NCI-H460 (cell line): Measurements from ENCODE around the gene RGL1. TPM values are rescaled to one million over a fixed set of nuclear protein-coding genes. Genes with fewer than 3 reads are reported as not detected.

Experiments used
- DNase-seq: peaks from one replicate; pipeline ENCODE4 v3.0.0-alpha.2; 2016; ENCODE audit warnings: low read depth; ENCODE audit errors: extremely low read depth
- total RNA-seq: library from RNA; depleted of rRNA; stranded (reverse); fragments of >200 nt; shearing (Covaris generic); gene quantifications from 2 replicates; pipeline ENCODE4 v1.2.3, GENCODE V29; 2014

Gene RGL1
- total RNA-seq, 1 experiment from 2014 or later, result 1.5 TPM

DNA sequence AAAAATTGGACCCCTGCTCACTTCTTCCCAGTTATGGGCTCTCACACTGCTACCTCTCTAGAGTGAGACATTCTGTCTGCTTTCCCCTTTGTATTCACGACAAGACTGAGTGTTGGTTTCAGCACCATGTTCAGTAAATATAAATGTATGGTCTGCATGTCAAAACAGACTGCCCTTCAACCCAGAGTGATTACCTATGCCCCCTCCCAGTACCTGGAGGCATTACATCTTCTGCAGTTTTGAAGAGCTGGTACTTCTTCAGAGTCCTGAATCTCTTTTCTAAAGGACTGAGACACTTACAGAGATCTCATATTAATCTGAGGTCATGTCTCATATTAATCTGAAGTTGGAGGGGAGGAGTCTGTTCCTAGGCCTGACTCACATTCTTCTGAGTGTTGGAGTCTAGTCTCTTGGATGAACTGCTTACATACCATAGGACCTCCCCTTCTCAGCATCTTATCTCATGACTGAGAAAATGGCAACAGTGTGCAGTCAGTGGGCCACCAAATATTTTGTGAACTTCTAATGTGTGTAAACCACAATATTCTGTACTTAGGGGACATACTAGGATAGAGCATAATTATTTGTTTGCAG, 80.3 kb downstream of the RGL1 start:
- no peak for DNase-seq

DNA sequence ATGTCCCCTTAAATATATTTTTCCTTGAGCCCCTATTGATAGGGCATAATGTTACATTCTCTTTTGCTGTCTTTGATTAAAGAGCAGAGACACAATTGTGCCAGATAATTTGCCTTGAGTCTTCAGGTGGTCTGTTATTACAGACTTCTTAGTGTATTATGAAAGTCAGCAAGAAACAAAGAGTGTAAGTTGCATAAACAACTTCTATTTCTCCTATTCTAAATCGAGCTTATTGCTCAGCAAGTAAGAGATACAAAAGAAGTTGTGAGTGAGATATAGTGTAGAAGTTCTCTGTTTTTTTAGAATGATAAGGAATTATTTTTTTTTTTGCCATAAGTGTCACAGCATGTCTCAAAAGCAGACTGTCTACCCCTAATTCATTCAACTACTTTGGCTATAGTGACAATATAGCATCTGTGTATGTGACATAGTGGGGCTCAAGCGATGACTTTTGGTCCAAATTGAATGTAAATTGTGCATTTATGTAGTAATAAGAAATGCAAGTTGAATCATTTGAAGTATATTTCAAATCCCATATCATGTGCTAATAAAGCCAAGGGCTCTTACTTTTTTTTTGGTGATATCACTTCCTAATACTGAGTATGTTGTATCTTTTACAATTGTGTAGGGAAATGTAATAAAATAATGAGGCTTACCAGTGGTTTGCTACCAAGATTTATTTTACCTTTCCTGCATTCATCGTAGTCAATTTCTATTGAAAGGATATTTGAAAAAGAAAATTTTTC, 81.3 kb downstream of the RGL1 start:
- DNase-seq, result no peak

DNA sequence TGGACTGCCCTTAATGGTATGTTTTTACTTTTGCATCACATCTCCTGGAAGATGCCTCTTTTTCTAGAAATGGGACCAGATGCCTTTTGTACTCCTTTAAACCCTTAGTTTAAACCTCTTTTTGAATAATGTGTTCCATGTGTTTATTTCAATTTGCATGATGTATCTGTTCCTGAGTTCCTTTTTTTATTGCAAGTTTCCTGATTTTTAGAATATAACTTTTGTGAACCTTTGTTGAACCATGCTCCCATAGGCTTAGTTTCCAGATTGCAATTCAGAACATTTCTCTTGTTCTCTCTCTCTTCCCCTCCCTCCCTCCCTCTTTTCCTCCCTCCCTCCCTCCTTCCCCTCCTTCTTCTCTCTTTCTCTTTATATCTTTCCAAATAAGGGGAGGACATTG, 81.9 kb downstream of the RGL1 start:
- no peak for DNase-seq

DNA sequence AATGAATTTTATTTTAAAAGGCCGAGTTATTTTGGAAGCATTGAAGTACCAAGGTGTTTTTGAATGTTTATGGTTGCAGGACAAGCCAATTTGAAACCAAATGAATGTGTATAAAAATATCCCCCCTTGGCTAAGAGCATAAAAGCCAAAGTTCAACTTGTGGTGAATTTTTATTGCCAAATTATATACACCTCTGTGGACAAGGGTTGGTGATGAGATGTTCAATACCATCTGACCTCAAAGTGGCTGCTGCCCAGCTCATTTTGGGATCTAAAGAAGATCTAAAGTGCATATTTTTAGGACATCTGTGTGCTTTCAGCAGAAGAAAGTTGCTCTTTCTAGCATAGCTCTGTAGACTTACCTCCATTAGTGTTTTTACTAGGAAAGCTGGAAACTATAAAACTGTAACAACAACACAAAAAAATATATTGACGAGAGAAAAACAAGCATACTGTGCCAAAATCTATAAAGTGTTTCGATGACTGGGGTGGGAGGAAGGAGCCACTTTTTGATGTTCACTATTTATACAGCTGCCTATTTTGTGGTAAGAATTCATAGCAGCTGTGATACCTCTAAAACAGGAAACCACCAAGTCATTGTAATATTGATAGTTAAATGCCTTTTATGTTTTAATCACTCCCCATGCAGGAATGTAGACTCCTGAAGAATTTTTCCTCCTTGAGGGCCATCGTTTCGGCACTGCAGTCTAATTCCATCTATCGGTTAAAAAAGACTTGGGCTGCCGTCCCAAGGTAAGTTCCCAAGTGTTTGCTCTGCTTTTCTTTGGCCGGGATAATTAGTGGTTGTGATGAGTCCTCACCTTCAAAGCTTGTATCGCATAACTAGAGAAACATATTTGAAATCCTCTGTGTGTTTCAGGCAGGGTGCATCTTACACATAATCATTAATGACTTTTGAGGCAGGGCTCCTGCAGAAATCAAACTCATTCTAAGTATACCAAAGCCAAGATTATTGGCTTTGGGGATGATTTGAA, 83.2 kb downstream of the RGL1 start:
- DNase-seq, result no peak

DNA sequence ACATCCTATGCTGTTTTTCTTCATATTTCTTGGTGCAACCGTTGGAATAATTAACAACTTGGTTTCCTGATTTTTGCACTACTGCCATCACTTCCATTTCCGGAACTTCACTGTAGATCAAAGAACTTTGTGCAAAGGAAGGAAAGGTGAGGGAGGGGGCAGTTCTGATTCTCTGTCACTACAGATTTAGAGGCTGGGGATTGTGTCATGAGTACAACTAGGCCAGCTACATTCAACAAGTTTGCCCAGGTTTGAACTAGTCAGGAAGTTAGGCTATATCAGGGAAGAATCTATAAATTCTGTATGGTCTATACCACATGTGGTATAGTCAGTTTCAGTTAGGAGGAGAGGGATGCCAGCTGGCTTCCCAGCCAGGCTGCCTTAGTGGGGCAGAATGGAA, 84.2 kb downstream of the RGL1 start:
- DNase-seq, result no peak

DNA sequence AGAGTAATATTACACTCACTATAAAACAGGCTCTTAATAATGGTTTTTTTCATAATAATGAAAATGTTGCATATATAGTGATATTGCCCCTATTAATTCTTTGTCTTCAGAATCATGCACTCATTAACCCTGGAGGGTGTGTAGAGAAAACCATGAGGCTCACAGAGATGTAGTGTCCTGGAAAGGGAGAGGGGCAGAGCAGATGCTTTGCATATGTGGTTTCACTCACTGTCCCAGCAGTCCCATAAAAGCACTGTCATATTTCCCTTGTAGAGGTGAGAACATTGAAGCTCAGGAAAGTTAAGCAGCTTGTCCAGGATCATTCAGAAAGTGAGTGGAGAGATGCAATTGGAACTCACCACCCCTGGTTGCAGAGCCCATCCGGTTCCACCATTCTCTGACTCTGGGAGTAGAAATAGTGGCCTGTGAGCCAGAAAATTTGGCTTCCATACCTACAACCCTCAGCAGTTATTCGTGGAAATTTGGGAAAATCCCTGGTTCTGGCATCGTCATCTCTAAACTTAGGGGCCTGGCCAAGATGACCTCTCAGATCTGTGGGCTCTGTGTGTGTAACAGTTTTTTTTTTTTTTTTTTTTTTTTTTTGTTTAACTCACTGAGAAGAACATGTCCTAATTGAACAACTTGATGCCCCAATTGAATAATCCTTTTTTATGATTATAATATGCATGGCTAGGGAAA, 86.4 kb downstream of the RGL1 start:
- no peak for DNase-seq

DNA sequence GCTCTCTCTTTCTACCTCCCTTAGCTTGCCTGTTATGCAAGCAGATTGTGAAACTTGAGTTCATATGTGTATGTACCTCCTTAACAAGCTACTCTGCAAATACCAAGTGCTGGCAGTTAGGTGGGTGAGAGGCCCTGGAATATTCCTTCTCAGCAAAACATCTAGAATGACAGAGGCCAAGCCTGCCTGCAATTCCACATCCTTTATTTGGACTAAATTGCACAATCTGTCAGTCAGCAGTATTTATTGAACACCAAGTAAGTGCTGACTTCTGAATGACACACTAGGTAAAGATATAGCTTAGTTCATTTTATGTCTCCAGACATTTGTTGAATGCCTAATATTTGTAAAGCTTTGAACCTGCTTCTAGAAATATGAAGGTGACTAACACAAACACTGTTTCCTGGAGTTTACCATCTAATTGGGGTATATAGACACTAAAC, 87.5 kb downstream of the RGL1 start:
- DNase-seq, result no peak

DNA sequence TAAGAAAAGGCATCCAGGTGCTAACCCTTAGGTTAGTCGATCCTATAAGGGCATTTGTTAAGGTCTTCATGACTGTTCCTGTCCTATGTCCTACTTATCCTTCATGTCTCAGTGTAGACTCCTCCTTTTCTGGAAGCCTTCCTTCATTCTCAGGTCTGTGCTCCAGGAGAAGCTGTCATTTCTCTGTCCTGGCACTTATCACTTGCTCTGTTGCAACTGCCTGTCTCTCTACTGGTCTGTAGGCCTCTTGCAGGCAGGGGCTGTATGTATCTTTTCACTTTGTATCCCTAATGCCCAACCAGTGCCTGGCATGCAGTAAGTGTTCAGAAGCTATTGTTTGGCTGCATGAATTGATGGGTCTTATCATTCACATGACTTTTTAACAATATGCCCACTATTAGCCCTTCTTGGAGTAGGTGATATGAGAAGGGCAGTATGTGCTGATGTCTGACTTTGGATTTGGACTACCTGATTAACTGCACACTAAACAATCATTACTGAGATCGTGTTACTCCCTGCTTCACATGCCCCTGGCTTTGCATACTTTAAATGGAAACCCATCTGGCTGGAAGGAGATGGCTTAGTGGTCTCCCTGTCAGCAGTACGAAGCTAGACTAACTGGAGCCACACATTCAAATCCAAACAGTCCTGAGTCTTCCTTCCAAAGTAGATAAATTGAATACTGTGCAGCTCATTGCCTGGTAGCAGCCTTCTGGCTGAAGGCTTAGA, 88.8 kb downstream of the RGL1 start:
- no peak for DNase-seq

DNA sequence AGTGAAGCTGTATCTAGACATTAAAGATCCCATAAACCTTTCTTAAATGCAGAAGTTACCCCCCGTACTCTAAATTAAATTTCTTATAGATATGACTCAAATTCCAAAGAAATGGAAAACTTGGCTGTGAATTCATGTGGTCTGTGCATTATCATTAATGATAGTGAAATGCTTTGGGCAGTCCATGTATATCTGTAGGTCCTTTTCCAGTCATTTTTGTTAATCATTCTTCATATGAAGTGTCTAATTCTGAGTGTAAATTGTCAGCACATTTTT, 89.3 kb downstream of the RGL1 start:
- DNase-seq, result no peak

DNA sequence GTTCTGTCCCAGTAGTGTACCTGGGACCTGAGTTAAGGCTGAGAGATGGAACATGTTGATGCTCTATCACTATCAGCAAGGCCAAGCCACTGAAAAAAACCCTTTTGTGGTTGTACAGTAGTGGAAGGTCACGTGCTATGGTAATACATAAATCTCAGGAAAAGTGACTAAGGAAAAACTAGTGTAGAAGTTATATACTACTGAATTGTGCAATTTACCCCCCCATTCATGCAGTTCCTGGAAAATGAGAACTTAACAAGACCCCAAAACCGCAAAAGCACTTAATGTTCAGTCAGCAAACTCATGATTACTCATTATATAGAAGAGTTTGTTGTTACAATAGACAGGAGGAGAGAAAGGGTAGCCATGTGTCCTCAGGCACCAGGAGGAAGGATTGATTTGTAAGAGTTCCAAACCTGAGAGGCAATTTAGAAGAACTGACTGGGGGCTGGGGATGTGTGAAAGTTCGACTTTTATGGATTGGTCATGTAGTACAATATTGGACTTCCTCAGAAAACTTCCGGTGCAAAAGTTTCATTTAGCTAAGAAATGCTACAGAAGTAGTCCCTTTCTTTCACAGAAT, 91.6 kb downstream of the RGL1 start:
- no peak for DNase-seq

DNA sequence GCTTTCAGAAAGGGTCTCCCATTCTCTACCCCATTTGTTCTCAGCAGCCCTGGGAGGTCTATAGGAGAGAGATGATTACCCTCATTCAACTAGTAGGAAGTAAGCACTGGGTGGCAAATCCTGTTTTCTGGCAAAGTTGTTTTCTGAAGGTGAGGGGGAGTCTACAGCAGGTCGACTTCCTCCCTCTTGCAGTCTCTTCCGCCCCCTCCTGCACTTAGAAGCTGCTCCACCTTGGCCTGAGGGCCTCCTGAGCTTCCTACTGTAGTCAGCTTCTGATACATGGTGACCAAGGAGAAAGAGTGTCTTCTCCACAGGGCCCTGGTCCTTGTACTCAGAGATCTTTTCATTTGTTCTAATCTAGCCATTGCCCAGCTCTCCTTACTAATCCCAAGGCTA, 93.1 kb downstream of the RGL1 start:
- DNase-seq, result no peak

DNA sequence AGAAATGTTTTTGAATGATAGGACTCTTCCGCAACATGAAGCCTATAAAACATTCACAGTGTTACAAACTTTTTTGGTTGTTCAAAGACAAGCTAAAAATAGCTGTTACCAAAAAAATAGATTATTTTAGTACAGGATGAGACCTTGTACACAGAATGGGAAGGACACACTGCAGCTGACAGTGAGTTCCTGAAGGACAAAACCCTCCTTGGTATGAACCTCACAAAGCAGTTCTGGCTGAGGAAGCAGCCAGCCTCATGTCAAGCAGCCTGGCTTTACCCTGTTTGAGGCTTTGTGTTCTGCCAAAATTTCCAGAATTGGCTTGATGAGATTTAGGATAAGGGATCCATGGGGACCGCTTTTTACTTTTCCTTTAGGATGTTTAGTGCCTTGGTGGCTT, 93.7 kb downstream of the RGL1 start:
- DNase-seq, result no peak

DNA sequence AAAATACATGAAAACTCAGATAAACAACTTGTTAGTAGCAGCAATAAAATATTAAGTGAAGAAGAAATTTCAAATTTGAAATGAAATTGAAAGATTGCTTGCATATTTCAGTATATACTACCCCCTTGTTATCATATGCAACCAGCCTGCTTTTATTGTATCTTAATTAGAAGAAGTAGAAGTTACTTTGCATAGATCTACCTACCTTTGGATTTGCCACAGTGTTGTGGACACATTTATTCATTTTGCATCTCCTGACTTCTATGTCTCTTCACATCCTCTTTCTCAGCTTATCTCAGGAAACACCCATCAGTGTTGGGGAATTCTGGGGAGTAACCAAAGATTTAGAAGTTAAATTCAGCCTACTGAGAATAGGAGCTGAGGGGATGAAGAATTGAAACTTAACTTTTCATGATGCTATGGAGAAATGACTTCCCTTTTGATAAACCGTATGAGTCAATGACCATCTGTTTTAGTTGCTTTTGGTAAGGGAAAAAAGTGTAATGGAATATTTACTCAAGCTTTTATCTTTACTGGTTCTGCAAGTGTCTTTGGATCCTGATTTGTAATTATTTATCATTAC, 96.9 kb downstream of the RGL1 start:
- no peak for DNase-seq

DNA sequence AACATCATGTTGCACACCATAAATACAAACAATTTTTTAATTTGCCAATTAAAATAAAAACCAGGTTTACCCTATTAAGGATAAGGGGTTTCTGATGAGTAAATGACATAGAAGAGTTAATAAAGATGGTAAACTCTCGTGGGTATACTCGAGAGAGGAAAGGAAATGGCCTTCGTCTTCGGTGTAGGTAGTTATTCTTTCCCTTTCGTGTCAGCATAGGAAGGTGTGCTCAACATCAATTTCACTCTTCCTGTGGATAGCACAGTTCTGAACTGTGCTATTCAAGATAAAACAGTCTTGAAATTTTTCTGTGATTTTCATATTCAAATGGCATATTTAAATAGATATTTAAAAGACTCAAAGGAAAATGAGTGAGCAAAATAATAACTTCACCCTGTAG, 98.2 kb downstream of the RGL1 start:
- DNase-seq, result no peak

DNA sequence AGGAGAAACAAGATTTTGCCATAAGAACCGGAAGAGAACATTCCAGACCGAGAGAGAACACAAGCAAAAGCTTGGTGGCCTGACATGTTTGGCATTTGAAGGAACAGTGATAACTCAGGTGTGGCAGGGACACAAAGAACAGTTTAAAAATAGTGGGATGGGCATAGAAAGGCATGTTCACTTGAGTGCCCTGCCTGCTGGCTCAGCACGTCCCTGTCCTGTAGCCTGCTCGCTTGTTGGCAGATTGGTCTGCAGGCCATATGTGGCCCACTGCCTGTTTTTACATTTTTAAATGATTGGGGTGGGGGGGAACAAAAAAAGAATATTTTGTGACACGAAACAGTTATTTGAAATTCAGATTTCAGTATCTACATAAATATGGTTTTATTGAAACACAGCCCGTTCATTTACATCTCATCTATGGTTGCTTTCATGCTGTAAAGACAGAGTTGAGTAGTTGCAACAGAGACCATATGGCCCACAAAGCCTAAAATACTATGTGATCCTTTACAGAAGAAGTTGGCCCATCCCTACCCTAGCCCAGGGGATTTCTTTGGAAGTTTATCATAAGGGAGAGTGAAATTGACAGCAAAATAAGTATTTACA, 100.7 kb downstream of the RGL1 start:
- no peak for DNase-seq

DNA sequence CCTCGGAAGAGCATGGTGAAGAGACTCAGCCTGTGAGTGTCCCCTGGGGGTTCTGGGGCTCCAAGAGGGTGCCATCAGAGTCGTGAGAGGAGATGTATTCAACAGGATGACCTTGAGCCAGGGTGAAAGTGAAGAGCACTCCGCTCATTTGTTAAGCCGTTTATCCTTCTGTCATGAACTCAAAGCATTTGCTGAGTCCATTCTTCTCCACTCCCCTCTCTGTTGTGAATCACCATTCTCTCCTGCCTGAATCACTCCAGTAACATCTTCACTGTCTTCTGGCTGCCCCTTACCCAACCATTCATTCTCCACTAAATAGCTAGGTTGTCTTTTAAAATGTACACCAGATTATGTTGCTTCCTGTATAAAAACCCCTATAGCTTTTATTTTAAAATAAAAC, 102.2 kb downstream of the RGL1 start:
- DNase-seq, result no peak

DNA sequence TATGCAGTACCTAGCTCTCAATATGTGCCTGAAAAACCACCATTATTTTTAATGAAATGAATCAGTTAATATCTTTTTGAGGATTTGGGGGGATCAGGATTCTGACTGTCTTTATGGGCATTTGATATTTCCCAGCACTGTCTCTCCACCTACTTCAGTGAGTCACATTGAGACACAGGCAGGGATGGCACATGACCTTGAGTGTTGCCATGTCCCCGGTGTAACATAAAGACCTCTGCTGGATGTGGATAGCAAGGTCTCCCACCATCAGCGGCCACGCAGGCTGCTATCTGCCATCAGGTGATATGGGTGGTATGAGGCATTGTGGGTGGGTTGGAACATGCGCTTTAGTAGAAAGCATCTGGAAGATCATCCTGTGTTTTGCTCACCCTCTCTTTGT, 103.2 kb downstream of the RGL1 start:
- no peak for DNase-seq

DNA sequence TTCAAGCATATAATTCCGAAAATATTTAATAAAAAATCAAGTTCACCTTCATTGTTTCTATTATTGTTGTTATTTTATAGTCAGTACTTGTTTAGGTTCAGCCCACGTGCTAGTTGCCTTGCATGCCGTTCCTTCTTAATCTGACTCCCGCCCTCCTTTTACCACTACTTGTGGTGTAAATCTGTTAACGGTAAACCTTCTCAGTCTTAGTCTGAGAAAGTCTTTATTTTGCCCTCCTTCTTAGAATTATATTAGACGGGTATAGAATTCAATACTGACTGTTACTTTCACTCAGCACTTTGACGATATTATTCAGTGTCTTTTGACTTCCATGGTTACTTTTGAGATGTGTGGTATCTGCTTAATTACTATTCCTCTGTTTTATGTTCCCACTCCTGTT, 104.8 kb downstream of the RGL1 start:
- no peak for DNase-seq

DNA sequence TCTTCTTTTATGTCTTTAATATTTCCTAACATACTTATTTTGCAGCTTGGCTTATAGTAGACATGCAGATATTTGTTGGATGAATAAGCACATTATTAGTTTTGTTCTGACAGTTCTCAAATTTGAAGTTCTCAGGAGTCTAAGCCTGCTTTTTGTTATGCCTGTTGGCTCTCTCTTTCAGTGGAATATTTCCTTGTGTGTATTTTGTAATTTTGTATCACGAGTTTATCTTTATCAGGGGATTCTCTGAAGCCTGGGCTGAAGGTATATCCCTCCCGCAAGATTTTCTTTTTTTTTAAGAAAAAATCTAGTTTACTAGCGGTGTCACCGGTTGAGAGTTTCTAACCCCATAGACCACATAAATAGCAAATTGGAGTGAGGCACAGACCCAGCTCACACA, 105.9 kb downstream of the RGL1 start:
- DNase-seq, result no peak
